ENCODE data around the gene RCAN2. TPM values are rescaled to one million over a fixed set of nuclear protein-coding genes. Genes with fewer than 3 reads are reported as not detected.
A peak's percentile ranks its signal among the peaks of the same experiment; 100 is the strongest.

The RCAN2 gene
- total and polyA plus RNA-seq, 2 experiments from 2014 or later = 44.9 to 55.6 TPM

DNA sequence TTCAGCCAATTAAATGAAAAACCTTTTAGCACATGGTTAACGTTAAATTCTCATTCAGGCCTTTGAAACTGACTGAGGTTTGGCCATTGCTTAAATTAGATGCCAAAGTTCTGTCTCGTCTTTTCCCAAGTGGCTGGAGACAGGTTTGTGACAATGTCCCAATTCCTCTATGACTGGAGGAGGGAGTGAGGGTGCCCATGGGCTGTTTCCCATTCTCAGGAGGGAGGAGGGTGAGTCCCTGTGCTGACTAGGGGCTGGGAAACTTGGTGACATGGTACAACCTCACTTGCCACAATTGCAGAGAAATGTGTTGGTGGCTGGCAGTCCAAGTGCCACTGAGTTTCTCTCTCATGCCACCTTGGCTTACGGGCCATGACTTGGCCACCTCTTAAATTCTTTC is 256.5 kb downstream of the RCAN2 start:
- Histone ChIP-seq H3K9me3 (ENCODE audit: low read depth) (no peaks in the 10 kb centered on the region), H3K27me3 (no peaks in the 10 kb centered on the region), H3K36me3 (peaks cover 4% of the 10 kb centered on the region), H3K4me1 (ENCODE audit: low read depth) (no peaks in the 10 kb centered on the region), H3K4me3 (no peak overlapping the region), H3K27ac (no peak overlapping the region)
- DNase-seq (ENCODE audit: low read depth in 1 of 2, low spot score in 1 of 2) = no peak
- TF ChIP-seq, protein P1, sequence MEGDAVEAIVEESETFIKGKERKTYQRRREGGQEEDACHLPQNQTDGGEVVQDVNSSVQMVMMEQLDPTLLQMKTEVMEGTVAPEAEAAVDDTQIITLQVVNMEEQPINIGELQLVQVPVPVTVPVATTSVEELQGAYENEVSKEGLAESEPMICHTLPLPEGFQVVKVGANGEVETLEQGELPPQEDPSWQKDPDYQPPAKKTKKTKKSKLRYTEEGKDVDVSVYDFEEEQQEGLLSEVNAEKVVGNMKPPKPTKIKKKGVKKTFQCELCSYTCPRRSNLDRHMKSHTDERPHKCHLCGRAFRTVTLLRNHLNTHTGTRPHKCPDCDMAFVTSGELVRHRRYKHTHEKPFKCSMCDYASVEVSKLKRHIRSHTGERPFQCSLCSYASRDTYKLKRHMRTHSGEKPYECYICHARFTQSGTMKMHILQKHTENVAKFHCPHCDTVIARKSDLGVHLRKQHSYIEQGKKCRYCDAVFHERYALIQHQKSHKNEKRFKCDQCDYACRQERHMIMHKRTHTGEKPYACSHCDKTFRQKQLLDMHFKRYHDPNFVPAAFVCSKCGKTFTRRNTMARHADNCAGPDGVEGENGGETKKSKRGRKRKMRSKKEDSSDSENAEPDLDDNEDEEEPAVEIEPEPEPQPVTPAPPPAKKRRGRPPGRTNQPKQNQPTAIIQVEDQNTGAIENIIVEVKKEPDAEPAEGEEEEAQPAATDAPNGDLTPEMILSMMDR (IDR thresholded peaks at IDR 0.05; ENCODE audit: low read depth, low read length) = no peak

DNA sequence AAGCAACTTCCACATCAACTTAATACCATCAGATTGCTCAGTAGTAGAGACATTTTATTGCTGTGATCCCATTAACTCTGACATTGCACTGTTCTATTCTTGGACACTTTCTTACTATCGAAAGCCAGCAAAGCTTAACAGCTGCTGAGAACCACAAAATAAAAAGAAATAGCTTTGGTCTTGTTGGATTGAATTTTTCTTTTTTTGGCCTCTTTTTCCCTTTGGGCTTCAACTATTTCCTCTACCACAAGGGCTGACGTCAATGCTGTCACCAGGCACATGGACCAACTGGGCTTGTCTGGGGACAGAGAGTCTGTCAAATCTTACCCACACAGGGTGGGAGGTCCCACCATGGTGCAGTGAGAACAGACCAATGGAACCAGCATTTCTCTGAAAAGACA is 257.1 kb downstream of the RCAN2 start:
- Histone ChIP-seq H3K4me3 (no peak overlapping the region), H3K9me3 (ENCODE audit: low read depth) (no peaks in the 10 kb centered on the region), H3K27me3 (no peaks in the 10 kb centered on the region), H3K27ac (no peak overlapping the region), H3K36me3 (peaks cover 4% of the 10 kb centered on the region), H3K4me1 (ENCODE audit: low read depth) (no peaks in the 10 kb centered on the region)
- no peak for DNase-seq (ENCODE audit: low read depth in 1 of 2, low spot score in 1 of 2)
- TF ChIP-seq, protein P1 (IDR thresholded peaks at IDR 0.05; ENCODE audit: low read depth, low read length) = no peak

DNA sequence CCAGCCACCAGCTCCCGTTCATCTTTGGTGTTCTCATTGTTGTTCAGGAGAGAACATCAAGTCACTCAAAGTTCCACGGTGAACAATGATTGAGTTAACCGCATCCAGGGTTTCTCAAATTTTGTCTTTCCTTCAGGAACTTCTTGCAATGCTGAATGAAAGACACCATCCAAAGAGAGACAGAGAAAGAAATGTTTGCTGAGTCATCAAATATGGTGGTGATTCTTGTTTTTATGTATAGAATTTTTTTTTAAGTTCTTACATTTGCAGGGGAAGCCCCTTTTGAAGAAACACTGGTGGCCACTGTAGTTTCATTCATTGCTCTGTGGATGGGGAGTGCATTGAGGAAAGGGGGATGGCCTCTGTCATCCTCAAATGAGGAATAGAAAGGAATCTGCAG is 258.1 kb downstream of the RCAN2 start:
- DNase-seq (ENCODE audit: low read depth in 1 of 2, low spot score in 1 of 2) = no peak
- TF ChIP-seq, protein P1 (IDR thresholded peaks at IDR 0.05; ENCODE audit: low read depth, low read length) = no peak
- peaks cover 4% of the 10 kb centered on the region for H3K36me3 ChIP-seq
- no peaks in the 10 kb centered on the region for H3K27me3 ChIP-seq
- no peak overlapping the region for H3K27ac ChIP-seq
- H3K4me3 ChIP-seq = no peak overlapping the region
- H3K4me1 ChIP-seq (ENCODE audit: low read depth) = no peaks in the 10 kb centered on the region
- no peaks in the 10 kb centered on the region for H3K9me3 ChIP-seq (ENCODE audit: low read depth)

DNA sequence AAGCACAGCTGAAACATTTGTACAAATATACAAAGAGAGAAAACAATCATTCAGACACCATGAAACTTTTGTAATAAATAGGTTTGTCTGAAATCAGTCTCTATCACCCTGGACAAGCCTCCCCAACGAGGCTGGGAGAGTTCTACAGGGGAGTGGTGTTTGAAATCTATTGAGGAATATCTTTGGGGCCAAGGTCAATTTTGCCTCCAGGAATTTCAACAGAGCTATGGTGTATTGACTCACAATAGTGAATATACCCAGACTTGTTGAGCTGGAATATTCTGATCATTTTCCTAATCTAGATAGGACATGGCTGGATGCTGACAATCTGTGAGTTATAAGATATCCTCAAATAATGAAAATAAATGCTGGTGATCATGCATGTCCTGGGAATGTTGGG is 269.0 kb downstream of the RCAN2 start:
- H3K27me3 ChIP-seq = no peaks in the 10 kb centered on the region
- no peaks in the 10 kb centered on the region for H3K36me3 ChIP-seq
- H3K4me1 ChIP-seq (ENCODE audit: low read depth) = peaks cover 3% of the 10 kb centered on the region
- no peaks in the 10 kb centered on the region for H3K9me3 ChIP-seq (ENCODE audit: low read depth)
- H3K27ac ChIP-seq = no peak overlapping the region
- TF ChIP-seq, protein P1 (IDR thresholded peaks at IDR 0.05; ENCODE audit: low read depth, low read length) = no peak
- no peak for DNase-seq (ENCODE audit: low read depth in 1 of 2, low spot score in 1 of 2)
- H3K4me3 ChIP-seq = no peak overlapping the region

DNA sequence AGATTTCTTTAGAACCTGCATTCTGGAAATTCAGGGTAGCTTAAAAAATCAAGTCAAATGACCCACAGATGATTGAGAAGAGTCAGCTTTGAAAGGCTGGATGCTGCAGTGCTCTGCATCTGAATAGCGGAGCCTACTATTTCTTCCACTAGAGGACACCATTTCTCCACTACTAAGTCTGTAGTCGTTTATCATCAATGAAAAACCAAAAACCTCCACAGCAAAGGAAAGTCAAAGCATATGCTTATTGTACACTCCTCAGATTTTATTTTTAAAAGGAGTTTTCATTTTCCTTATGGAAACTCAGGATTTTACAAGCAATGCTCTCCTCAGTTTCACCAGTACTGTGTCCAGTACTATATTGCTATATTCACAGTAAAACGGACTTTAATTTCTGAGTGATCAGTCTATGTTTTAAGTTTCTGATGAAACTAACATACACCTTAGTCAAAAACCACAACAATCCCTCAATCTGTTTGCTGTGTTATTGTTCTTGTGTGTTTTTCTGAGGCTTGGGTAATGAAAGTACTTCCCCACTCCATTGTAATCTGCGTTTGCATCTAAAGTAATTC is 269.9 kb downstream of the RCAN2 start:
- peak; percentile 58 for DNase-seq (ENCODE audit: low read depth in 1 of 2, low spot score in 1 of 2)
- H3K27me3 ChIP-seq = no peaks in the 10 kb centered on the region
- TF ChIP-seq, protein P1 (IDR thresholded peaks at IDR 0.05; ENCODE audit: low read depth, low read length) = peak; percentile 83
- peaks cover 3% of the 10 kb centered on the region for H3K4me1 ChIP-seq (ENCODE audit: low read depth)
- H3K4me3 ChIP-seq = no peak overlapping the region
- no peaks in the 10 kb centered on the region for H3K36me3 ChIP-seq
- H3K27ac ChIP-seq = no peak overlapping the region
- no peaks in the 10 kb centered on the region for H3K9me3 ChIP-seq (ENCODE audit: low read depth)
